ENCODE results near the gene TSPAN9.

Gene TSPAN9

DNA sequence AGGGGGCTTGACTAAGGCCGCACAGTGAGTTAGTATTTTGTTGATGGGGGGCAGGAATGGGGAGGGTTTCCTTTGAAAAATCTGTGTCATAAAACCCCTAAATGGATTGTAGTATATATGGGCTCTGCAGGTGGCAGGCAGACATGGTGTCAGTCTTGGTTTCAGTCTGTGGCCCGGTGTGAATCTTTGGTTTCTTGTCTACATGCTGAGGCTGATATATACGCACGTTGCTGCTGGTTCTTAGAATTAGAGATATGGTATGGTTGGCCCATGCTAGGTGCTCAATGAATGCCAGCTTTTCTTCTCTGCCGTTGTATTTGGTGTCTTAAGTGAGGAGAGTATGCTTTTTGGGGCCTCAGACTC is 73.1 kb downstream of the TSPAN9 start:
- H3K4me3 Mint-ChIP-seq, result peak overlapping the region; percentile 4 to 45 (median 24)
- peak overlapping the region; percentile 77 to 92 (median 88) for H3K27ac Mint-ChIP-seq
- H3K27me3 Mint-ChIP-seq (ENCODE audit: low read depth), result peaks cover 9% of the 10 kb centered on the region
- peaks cover 6% of the 10 kb centered on the region for H3K36me3 Mint-ChIP-seq (ENCODE audit: low read depth)
- peaks cover 85% of the 10 kb centered on the region for H3K4me1 Mint-ChIP-seq
- no peaks in the 10 kb centered on the region for H3K9me3 Mint-ChIP-seq
- TF ChIP-seq, protein P1, sequence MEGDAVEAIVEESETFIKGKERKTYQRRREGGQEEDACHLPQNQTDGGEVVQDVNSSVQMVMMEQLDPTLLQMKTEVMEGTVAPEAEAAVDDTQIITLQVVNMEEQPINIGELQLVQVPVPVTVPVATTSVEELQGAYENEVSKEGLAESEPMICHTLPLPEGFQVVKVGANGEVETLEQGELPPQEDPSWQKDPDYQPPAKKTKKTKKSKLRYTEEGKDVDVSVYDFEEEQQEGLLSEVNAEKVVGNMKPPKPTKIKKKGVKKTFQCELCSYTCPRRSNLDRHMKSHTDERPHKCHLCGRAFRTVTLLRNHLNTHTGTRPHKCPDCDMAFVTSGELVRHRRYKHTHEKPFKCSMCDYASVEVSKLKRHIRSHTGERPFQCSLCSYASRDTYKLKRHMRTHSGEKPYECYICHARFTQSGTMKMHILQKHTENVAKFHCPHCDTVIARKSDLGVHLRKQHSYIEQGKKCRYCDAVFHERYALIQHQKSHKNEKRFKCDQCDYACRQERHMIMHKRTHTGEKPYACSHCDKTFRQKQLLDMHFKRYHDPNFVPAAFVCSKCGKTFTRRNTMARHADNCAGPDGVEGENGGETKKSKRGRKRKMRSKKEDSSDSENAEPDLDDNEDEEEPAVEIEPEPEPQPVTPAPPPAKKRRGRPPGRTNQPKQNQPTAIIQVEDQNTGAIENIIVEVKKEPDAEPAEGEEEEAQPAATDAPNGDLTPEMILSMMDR (IDR thresholded peaks at IDR 0.05; ENCODE audit: unreplicated experiment in 3 of 3), result no peak

DNA sequence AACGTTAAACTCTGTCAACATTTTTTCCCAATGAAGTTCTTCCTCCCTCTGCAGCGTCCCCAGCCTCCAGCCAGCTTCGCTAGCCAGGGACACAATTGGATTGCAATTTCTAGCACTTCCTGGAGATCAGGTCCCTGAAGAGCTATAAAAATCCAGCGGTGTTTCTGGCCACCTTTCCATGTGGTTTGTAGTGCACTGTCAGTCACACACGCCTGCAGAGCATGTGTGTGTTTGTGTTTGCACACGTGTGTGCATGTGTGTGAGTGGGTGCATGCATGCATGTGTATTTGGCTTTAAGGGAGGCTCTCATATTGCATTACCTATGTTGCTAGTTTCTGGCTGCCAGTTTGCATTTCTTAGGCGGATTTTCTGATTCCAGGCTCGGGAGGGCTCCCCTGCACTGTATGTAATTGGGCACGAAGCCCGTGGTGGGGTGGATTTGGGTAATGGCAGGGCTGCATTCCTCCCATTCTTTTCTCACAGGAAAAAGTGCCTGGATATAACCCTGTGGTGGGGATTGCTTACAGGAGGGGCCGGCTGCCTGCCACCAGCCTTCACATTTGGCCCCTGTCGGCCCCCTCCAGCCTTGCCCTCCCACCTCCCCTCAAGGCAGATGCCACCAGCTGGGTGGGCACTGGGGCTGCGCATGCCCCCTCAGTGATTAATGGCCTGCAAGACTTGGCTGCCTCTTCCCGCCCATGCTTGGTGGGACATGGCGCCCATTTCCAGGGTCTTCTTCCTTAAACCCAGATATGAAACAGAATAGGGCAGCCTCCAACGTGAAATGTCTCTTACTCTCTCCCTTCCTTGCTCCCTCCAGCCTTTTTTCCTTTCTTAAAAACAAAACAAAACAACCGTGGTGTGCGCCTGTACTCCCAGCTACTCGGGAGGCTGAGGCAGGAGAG is 74.0 kb downstream of the TSPAN9 start:
- TF ChIP-seq, protein P1 (IDR thresholded peaks at IDR 0.05; ENCODE audit: unreplicated experiment in 3 of 3), result no peak
- Mint-ChIP-seq H3K36me3 (ENCODE audit: low read depth) (peaks cover 5% of the 10 kb centered on the region), H3K4me3 (peak overlapping the region; percentile 24 to 71 (median 53)), H3K4me1 (peaks cover 89% of the 10 kb centered on the region), H3K27ac (peak overlapping the region; percentile 77 to 92 (median 88)), H3K27me3 (ENCODE audit: low read depth) (peaks cover 8% of the 10 kb centered on the region), H3K9me3 (no peaks in the 10 kb centered on the region)

DNA sequence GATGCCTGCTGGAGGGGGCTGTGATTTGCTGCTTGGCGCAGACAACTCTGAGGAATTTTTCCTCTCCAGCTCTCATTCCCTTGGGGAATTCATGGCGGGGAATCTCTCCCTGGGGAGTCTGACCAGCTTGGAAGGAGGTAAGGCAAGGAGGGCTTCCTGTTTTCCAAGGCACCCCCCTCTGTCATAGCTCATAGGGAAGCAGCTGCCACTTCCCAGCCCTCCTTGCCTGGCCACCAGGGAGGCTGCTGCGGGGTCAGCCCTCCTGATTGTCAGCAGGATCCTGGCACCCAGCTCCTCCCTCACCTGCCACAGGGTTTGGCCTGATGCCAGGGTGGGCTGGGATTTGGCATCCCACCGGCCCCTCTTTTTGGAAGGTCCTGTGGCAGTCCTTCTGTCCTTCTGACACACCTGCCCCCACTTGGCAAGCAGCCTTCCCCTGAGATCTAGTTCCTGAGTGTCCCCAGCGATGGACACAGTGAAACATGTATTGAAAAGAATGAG is 74.9 kb downstream of the TSPAN9 start:
- peak overlapping the region; percentile 77 to 92 (median 88) for H3K27ac Mint-ChIP-seq
- no peaks in the 10 kb centered on the region for H3K9me3 Mint-ChIP-seq
- no peaks in the 10 kb centered on the region for H3K36me3 Mint-ChIP-seq (ENCODE audit: low read depth)
- H3K27me3 Mint-ChIP-seq (ENCODE audit: low read depth), result peaks cover 8% of the 10 kb centered on the region
- TF ChIP-seq, protein P1 (IDR thresholded peaks at IDR 0.05; ENCODE audit: unreplicated experiment in 3 of 3), result no peak
- peaks cover 82% of the 10 kb centered on the region for H3K4me1 Mint-ChIP-seq
- H3K4me3 Mint-ChIP-seq, result peak overlapping the region in 2 of 3 experiments; percentile 53 to 71

DNA sequence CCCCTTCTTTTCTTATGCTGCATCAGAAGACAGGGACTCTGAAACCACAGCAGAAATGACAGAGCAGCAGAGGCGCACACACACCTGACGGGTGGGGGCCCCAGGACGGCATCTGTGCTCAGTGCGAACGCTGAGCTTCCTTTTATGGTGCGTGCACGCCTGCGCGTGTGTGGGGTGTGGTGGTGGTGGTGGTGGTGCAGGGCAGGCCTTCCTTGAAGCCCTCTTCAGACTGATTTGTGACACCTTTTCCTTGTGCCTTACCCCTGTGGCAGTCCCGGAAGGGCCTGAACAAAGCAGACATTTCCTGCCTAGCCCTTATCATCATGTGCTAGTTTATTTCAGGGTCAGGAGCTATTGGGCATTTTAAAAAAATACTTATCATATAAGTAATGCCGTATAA is 75.7 kb downstream of the TSPAN9 start:
- Mint-ChIP-seq H3K4me3 (no peak overlapping the region), H3K27ac (peak overlapping the region in 1 of 3 experiments; percentile 92)

DNA sequence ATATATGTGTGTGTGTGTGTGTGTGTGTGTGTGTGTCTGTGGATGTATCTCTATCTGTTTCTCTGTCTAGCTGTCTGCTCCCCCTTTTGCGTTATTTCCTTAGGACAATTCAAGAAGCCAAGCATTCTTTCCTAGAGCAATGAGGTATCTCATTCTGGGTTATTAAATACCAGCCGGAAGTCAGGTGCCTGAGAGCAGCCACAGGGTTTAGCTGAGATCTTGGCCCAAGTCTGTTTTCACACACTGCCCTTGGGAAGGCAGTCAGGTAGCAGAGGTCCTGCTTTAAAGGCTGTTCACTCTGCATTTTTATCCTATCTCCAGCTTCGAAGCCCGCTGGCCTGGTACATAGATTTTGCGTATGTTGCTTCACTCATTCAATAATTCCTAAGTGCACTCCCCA is 76.8 kb downstream of the TSPAN9 start:
- TF ChIP-seq, protein P1 (IDR thresholded peaks at IDR 0.05; ENCODE audit: unreplicated experiment in 3 of 3), result no peak
- Mint-ChIP-seq H3K27me3 (ENCODE audit: low read depth) (peaks cover 3% of the 10 kb centered on the region), H3K4me1 (peaks cover 76% of the 10 kb centered on the region), H3K4me3 (no peak overlapping the region), H3K9me3 (no peaks in the 10 kb centered on the region), H3K27ac (peak overlapping the region; percentile 36 to 86 (median 83)), H3K36me3 (ENCODE audit: low read depth) (peaks cover 4% of the 10 kb centered on the region)

More for the DNA sequence above, 75.7 kb downstream of the TSPAN9 start:
- peaks cover 78% of the 10 kb centered on the region for H3K4me1 Mint-ChIP-seq
- TF ChIP-seq, protein P1 (IDR thresholded peaks at IDR 0.05; ENCODE audit: unreplicated experiment in 3 of 3), result no peak
- H3K27me3 Mint-ChIP-seq (ENCODE audit: low read depth), result peaks cover 8% of the 10 kb centered on the region
- no peaks in the 10 kb centered on the region for H3K9me3 Mint-ChIP-seq
- no peaks in the 10 kb centered on the region for H3K36me3 Mint-ChIP-seq (ENCODE audit: low read depth)
